Endodermal cell (in vitro differentiated cells): ENCODE measurements around the gene TDRD9. TPM values are rescaled to one million over a fixed set of nuclear protein-coding genes. Genes with fewer than 3 reads are reported as not detected.

Experiments used
- DNase-seq: peaks from one replicate; pipeline ENCODE4 v3.0.0-alpha.2; 2017
- H3K27ac ChIP-seq: 2 replicates; pipeline ENCODE4 v1.5.1; 2013; ENCODE audit warnings: mild to moderate bottlenecking, low read depth, low read length, moderate library complexity
- H3K27me3 ChIP-seq: 2 replicates; pipeline ENCODE4 v1.6.1; 2013; ENCODE audit warnings: mild to moderate bottlenecking, low read length, moderate library complexity; ENCODE audit not compliant: insufficient read depth, control insufficient read depth, poor library complexity, severe bottlenecking
- H3K36me3 ChIP-seq: 2 replicates; pipeline ENCODE4 v1.7.0; 2013; ENCODE audit warnings: mild to moderate bottlenecking, low read length, moderate library complexity; ENCODE audit not compliant: control insufficient read depth, insufficient read depth
- H3K4me1 ChIP-seq: one replicate; pipeline ENCODE4 v1.7.0; 2013; ENCODE audit warnings: low read length; ENCODE audit not compliant: control insufficient read depth, insufficient read depth
- H3K4me3 ChIP-seq: 2 replicates; pipeline ENCODE4 v1.5.1; 2013; ENCODE audit warnings: mild to moderate bottlenecking, low read length, moderate library complexity
- H3K9ac ChIP-seq: 2 replicates; pipeline ENCODE4 v1.6.1; 2013; ENCODE audit warnings: mild to moderate bottlenecking, low read length, moderate library complexity; ENCODE audit not compliant: poor library complexity, severe bottlenecking; ENCODE audit errors: extremely low read depth
- H3K9me3 ChIP-seq: 2 replicates; pipeline ENCODE4 v1.6.1; 2013; ENCODE audit warnings: mild to moderate bottlenecking, low read length, moderate library complexity; ENCODE audit not compliant: control insufficient read depth
- H3K27ac Mint-ChIP-seq: 2 replicates; pipeline ENCODE4 v1.8.0; 2020; ENCODE audit warnings: mixed read lengths
- H3K27me3 Mint-ChIP-seq: 2 replicates; pipeline ENCODE4 v1.8.0; 2021; ENCODE audit warnings: mild to moderate bottlenecking, mixed read lengths; ENCODE audit not compliant: insufficient read depth
- H3K36me3 Mint-ChIP-seq: 2 replicates; pipeline ENCODE4 v1.8.0; 2020; ENCODE audit warnings: low read depth, mixed read lengths
- H3K4me1 Mint-ChIP-seq: 2 replicates; pipeline ENCODE4 v1.8.0; 2020; ENCODE audit warnings: mixed read lengths
- H3K4me3 Mint-ChIP-seq: 2 replicates; pipeline ENCODE4 v1.8.0; 2020; ENCODE audit warnings: mild to moderate bottlenecking, moderate library complexity, mixed read lengths
- H3K9me3 Mint-ChIP-seq: 2 replicates; pipeline ENCODE4 v1.8.0; 2020; ENCODE audit warnings: mild to moderate bottlenecking, mixed read lengths
- CTCF ChIP-seq: fragments of 200-600 bp; sonication (generic); conservative IDR thresholded peaks from 2 replicates; pipeline ENCODE4 v1.5.0; 2021; ENCODE audit warnings: antibody characterized with exemption, mild to moderate bottlenecking
- WGBS, 2 experiments: methylation state at CpG; one replicate each; pipeline versions ENCODE4 v1.1.5 to v1.1.7; 2013; ENCODE audit warnings: missing lambda C conversion rate in 2 of 2, mixed read lengths in 1 of 2; ENCODE audit not compliant: insufficient coverage in 1 of 2, insufficient read length in 1 of 2; 5-methylcytosine and 5-hydroxymethylcytosine counted together
- total RNA-seq, 2 donors: library from RNA; stranded (reverse); fragmentation: NEBNext Ultra II Directional in 1 of 2; extraction: Animal tissue kit (Norgen Biotek cat#: 25700) in 1 of 2; gene quantifications; 2 replicates in 1 of 2; 3 replicates in 1 of 2; pipeline ENCODE4 v1.2.1, GENCODE V29; 2021

The TDRD9 gene
- total RNA-seq, 2 donors from 2014 or later: not detected

- Histone ChIP-seq H3K27ac (no peak overlapping the region), H3K36me3 (no peaks in the 10 kb centered on the region), H3K9me3 (peaks cover 6% of the 10 kb centered on the region), H3K27me3 (no peaks in the 10 kb centered on the region), H3K4me3 (no peak overlapping the region), H3K9ac (no peak overlapping the region), H3K4me1 (no peaks in the 10 kb centered on the region)
- Mint-ChIP-seq H3K27ac (no peak overlapping the region), H3K36me3 (no peaks in the 10 kb centered on the region), H3K4me3 (no peak overlapping the region), H3K9me3 (peaks cover 17% of the 10 kb centered on the region), H3K27me3 (peaks cover 10% of the 10 kb centered on the region), H3K4me1 (peaks cover 3% of the 10 kb centered on the region)
- no peak for DNase-seq
- 0 to 56% methylated on average over 1 to 4 of the region's 4 CpGs for WGBS, 2 experiments
- TF ChIP-seq CTCF: no peak
These were observed 145.5 kb downstream of the TDRD9 start for GRCh38 chr14:104073764-104074163.

- peak; percentile 60 for DNase-seq
- TF ChIP-seq CTCF: peak; percentile 72
- H3K36me3 Mint-ChIP-seq: no peaks in the 10 kb centered on the region
- 40 to 54% methylated on average over 4 to 6 of the region's 6 CpGs for WGBS, 2 experiments
- Histone ChIP-seq H3K9me3 (peaks cover 6% of the 10 kb centered on the region), H3K27ac (no peak overlapping the region), H3K36me3 (no peaks in the 10 kb centered on the region), H3K4me3 (no peak overlapping the region), H3K9ac (no peak overlapping the region), H3K27me3 (no peaks in the 10 kb centered on the region), H3K4me1 (no peaks in the 10 kb centered on the region)
- peaks cover 10% of the 10 kb centered on the region for H3K27me3 Mint-ChIP-seq
- peaks cover 17% of the 10 kb centered on the region for H3K9me3 Mint-ChIP-seq
- peaks cover 3% of the 10 kb centered on the region for H3K4me1 Mint-ChIP-seq
- no peak overlapping the region for H3K27ac Mint-ChIP-seq
- no peak overlapping the region for H3K4me3 Mint-ChIP-seq
These were observed 147.4 kb downstream of the TDRD9 start for GRCh38 chr14:104075530-104076151.

GRCh38 chr14:104076743-104077142 is 148.5 kb downstream of the TDRD9 start:
- peaks cover 6% of the 10 kb centered on the region for H3K9me3 ChIP-seq
- H3K27ac ChIP-seq: no peak overlapping the region
- Mint-ChIP-seq H3K36me3 (no peaks in the 10 kb centered on the region), H3K9me3 (peaks cover 17% of the 10 kb centered on the region), H3K27ac (no peak overlapping the region), H3K4me1 (peaks cover 3% of the 10 kb centered on the region), H3K4me3 (no peak overlapping the region), H3K27me3 (peaks cover 10% of the 10 kb centered on the region)
- no peak overlapping the region for H3K4me3 ChIP-seq
- H3K4me1 ChIP-seq: no peaks in the 10 kb centered on the region
- DNase-seq: no peak
- no peak for TF ChIP-seq CTCF
- no peaks in the 10 kb centered on the region for H3K36me3 ChIP-seq
- no peaks in the 10 kb centered on the region for H3K27me3 ChIP-seq
- H3K9ac ChIP-seq: no peak overlapping the region
- 86 to 88% methylated on average over 4 to 5 of the region's 5 CpGs for WGBS, 2 experiments
